OCI-LY7 (cell line): ENCODE data around the gene OOSP4A. TPM values are rescaled to one million over a fixed set of nuclear protein-coding genes. Genes with fewer than 3 reads are reported as not detected.

Source experiments
- BruUV-seq: library from RNA; stranded (reverse); fragments of 400-500 nt; replicated peaks from 2 replicates; lab custom pipeline; 2021; lab: Mats Ljungman, UMichigan
- CTCF ChIA-PET: fragments of 300-600 bp; sonication (Branson Sonifier 250); formaldehyde crosslinking; loops from one replicate; lab custom pipeline; 2022; ENCODE audit warnings: antibody characterized with exemption; ENCODE audit not compliant: unreplicated experiment; lab: Charles Lee
- POLR2A ChIA-PET: fragments of 300-600 bp; sonication (Branson Sonifier 250); formaldehyde crosslinking; loops from one replicate; lab custom pipeline; 2022; ENCODE audit warnings: antibody characterized with exemption; lab: Charles Lee
- DNase-seq: peaks from one replicate; pipeline ENCODE4 v3.0.0-alpha.2; 2015; ENCODE audit warnings: low spot score
- H2AFZ ChIP-seq: fragments of 200-600 bp; sonication (generic), shearing (Covaris generic); 2 replicates; pipeline ENCODE4 v1.6.1; 2014; ENCODE audit warnings: mild to moderate bottlenecking, antibody characterized with exemption, low read length, moderate library complexity
- H3K27ac ChIP-seq: fragments of 200-600 bp; sonication (generic); 2 replicates; pipeline ENCODE4 v1.5.1; 2014; ENCODE audit warnings: mixed run types, low read depth, mild to moderate bottlenecking, moderate library complexity, low read length, inconsistent platforms; ENCODE audit not compliant: poor library complexity, severe bottlenecking
- H3K36me3 ChIP-seq: fragments of 200-600 bp; sonication (generic); 2 replicates; pipeline ENCODE4 v1.6.1; 2014; ENCODE audit warnings: mild to moderate bottlenecking, antibody characterized with exemption, low read length, moderate library complexity, mixed read lengths; ENCODE audit not compliant: insufficient read depth
- H3K4me1 ChIP-seq: fragments of 200-600 bp; sonication (generic); 2 replicates; pipeline ENCODE4 v1.5.1; 2014; ENCODE audit warnings: mild to moderate bottlenecking, low read length; ENCODE audit not compliant: insufficient read depth, poor library complexity, severe bottlenecking
- H3K4me2 ChIP-seq: fragments of 200-600 bp; sonication (generic); 2 replicates; pipeline ENCODE4 v1.6.1; 2014; ENCODE audit warnings: mild to moderate bottlenecking, low read length
- H3K4me3 ChIP-seq: fragments of 200-600 bp; sonication (generic); 2 replicates; pipeline ENCODE4 v1.5.1; 2014; ENCODE audit warnings: mild to moderate bottlenecking, low read depth, low read length; ENCODE audit not compliant: poor library complexity, severe bottlenecking
- H3K79me2 ChIP-seq: fragments of 200-600 bp; sonication (generic); 2 replicates; pipeline ENCODE4 v1.6.1; 2016; ENCODE audit warnings: low read depth, mild to moderate bottlenecking, low read length, moderate library complexity, mixed read lengths; ENCODE audit not compliant: insufficient read depth
- H3K9me2 ChIP-seq: fragments of 200-600 bp; sonication (generic); 2 replicates; pipeline ENCODE4 v1.6.1; 2016; ENCODE audit warnings: mild to moderate bottlenecking, low read length, mixed read lengths; ENCODE audit not compliant: insufficient read depth
- H3K9me3 ChIP-seq: fragments of 200-600 bp; sonication (generic); 2 replicates; pipeline ENCODE4 v1.6.1; 2014; ENCODE audit warnings: mild to moderate bottlenecking, mixed run types, low read length, mixed read lengths
- H4K20me1 ChIP-seq: fragments of 200-600 bp; sonication (generic); 2 replicates; pipeline ENCODE4 v1.6.1; 2014; ENCODE audit warnings: mild to moderate bottlenecking, antibody characterized with exemption, low read length, moderate library complexity, mixed read lengths; ENCODE audit not compliant: insufficient read depth
- CTCF ChIP-seq: fragments of 200-600 bp; sonication (generic); conservative IDR thresholded peaks from 2 replicates; pipeline ENCODE4 v1.5.1; 2014; ENCODE audit warnings: mild to moderate bottlenecking, antibody characterized with exemption, low read length, moderate library complexity, mixed read lengths
- EZH2phosphoT487 ChIP-seq: fragments of 200-600 bp; sonication (generic); IDR thresholded peaks from 2 replicates; pipeline ENCODE4 v1.6.1; 2018; ENCODE audit warnings: low read depth, borderline replicate concordance, mild to moderate bottlenecking, mixed run types, antibody characterized with exemption, low read length, moderate library complexity, mixed read lengths
- intact Hi-C: fragments of 100-400 bp; cut with micrococcal nuclease; formaldehyde crosslinking; loops from one replicate; pipeline ENCODE4 v1.10.0; 2022; ENCODE audit not compliant: unreplicated experiment
- total RNA-seq, 2 experiments: library from RNA; depleted of rRNA in 1 of 2; stranded (reverse); fragments of >200 nt in 1 of 2; shearing (Covaris generic) in 1 of 2; gene quantifications; 2 replicates each; pipeline ENCODE4 v1.2.3, GENCODE V29; 2014 to 2022

Gene OOSP4A
- total RNA-seq, 2 experiments from 2014 or later, result not detected

- H3K27ac ChIP-seq, result no peak overlapping the region
- no peak for DNase-seq
Observed at GRCh38 chr11:59960502-59961381, 3.1 kb upstream of the OOSP4A start.

GRCh38 chr11:59962107-59962482, 1.7 kb upstream of the OOSP4A start:
- intact Hi-C loops, result no loop called here
- ChIA-PET CTCF (no interaction called here), POLR2A (interaction anchor here (0.5 kb wide), 1 partner anchor 243 kb away, joined by 4 read pairs; no protein-coding TSS in a partner anchor)
- Histone ChIP-seq H3K79me2 (no peaks in the 10 kb centered on the region), H4K20me1 (no peaks in the 10 kb centered on the region), H3K36me3 (no peaks in the 10 kb centered on the region), H2AFZ (no peak overlapping the region), H3K4me3 (no peak overlapping the region), H3K9me3 (no peaks in the 10 kb centered on the region), H3K27ac (no peak overlapping the region), H3K4me1 (no peaks in the 10 kb centered on the region), H3K4me2 (no peak overlapping the region), H3K9me2 (no peaks in the 10 kb centered on the region)
- no peak for TF ChIP-seq CTCF
- TF ChIP-seq EZH2phosphoT487, result no peak
- DNase-seq, result no peak
- BruUV-seq, result no TSS peak

More at GRCh38 chr11:59960502-59961381, 3.1 kb upstream of the OOSP4A start:
- POLR2A ChIA-PET, result no interaction called here
- no peaks in the 10 kb centered on the region for H3K9me2 ChIP-seq
- H3K4me3 ChIP-seq, result no peak overlapping the region
- H3K36me3 ChIP-seq, result no peaks in the 10 kb centered on the region
- no peak overlapping the region for H2AFZ ChIP-seq
- H3K4me1 ChIP-seq, result no peaks in the 10 kb centered on the region
- intact Hi-C loops, result no loop called here
- TF ChIP-seq EZH2phosphoT487, result no peak
- TF ChIP-seq CTCF, result no peak
- no peaks in the 10 kb centered on the region for H4K20me1 ChIP-seq
- no TSS peak for BruUV-seq
- CTCF ChIA-PET, result no interaction called here
- no peak overlapping the region for H3K4me2 ChIP-seq
- no peaks in the 10 kb centered on the region for H3K9me3 ChIP-seq
- no peaks in the 10 kb centered on the region for H3K79me2 ChIP-seq

- Histone ChIP-seq H2AFZ (no peak overlapping the region), H3K9me3 (no peaks in the 10 kb centered on the region), H3K4me1 (no peaks in the 10 kb centered on the region), H3K36me3 (no peaks in the 10 kb centered on the region), H3K79me2 (no peaks in the 10 kb centered on the region), H3K9me2 (no peaks in the 10 kb centered on the region), H3K27ac (no peak overlapping the region), H3K4me2 (no peak overlapping the region), H3K4me3 (no peak overlapping the region), H4K20me1 (no peaks in the 10 kb centered on the region)
- POLR2A ChIA-PET, result no interaction called here
- no peak for DNase-seq
- TF ChIP-seq EZH2phosphoT487, result no peak
- TF ChIP-seq CTCF, result no peak
- no TSS peak for BruUV-seq
- intact Hi-C loops, result no loop called here
- CTCF ChIA-PET, result no interaction called here
Observed at GRCh38 chr11:59965424-59965823, 1.6 kb downstream of the OOSP4A start.
